Activated CD8-positive, alpha-beta T cell treated with anti-CD3 and anti-CD28 coated beads for 36 hours (primary cell): ENCODE data around the gene PERP. TPM values are rescaled to one million over a fixed set of nuclear protein-coding genes. Genes with fewer than 3 reads are reported as not detected.

Source experiments
- ATAC-seq: fragments of 200-7000 bp; cut with Tn5 transposase; one replicate; pipeline ENCODE4 v1.10.0; 2021; ENCODE audit warnings: mild to moderate bottlenecking, moderate library complexity
- CTCF ChIA-PET: fragments of 350-600 bp; sonication (Branson Sonifier 250); formaldehyde crosslinking; loops from one replicate; lab custom pipeline; 2021; ENCODE audit warnings: antibody characterized with exemption; lab: Charles Lee
- POLR2A ChIA-PET: fragments of 350-600 bp; sonication (Branson Sonifier 250); formaldehyde crosslinking; loops from one replicate; lab custom pipeline; 2021; ENCODE audit warnings: antibody characterized with exemption; lab: Charles Lee
- DNase-seq: peaks from one replicate; pipeline ENCODE4 v3.0.0-alpha.2; 2020
- H3K27ac Mint-ChIP-seq: one replicate; pipeline ENCODE4 v1.8.0; 2021; ENCODE audit warnings: mild to moderate bottlenecking, mixed read lengths
- H3K27me3 Mint-ChIP-seq: one replicate; pipeline ENCODE4 v1.8.0; 2021; ENCODE audit warnings: mixed read lengths
- H3K36me3 Mint-ChIP-seq: one replicate; pipeline ENCODE4 v1.8.0; 2021; ENCODE audit warnings: low read depth, mixed read lengths
- H3K4me1 Mint-ChIP-seq: one replicate; pipeline ENCODE4 v1.8.0; 2021; ENCODE audit warnings: low read depth, mixed read lengths
- H3K4me3 Mint-ChIP-seq: one replicate; pipeline ENCODE4 v1.8.0; 2021; ENCODE audit warnings: mild to moderate bottlenecking, moderate library complexity, mixed read lengths
- H3K9me3 Mint-ChIP-seq: one replicate; pipeline ENCODE4 v1.8.0; 2021; ENCODE audit warnings: mixed read lengths
- intact Hi-C: fragments of 100-400 bp; cut with micrococcal nuclease; formaldehyde crosslinking; loops from one replicate; pipeline ENCODE4 v1.10.0; 2022
- total RNA-seq, 2 experiments: library from RNA; stranded (reverse); gene quantifications; one replicate each; pipeline ENCODE4 v1.2.3, GENCODE V29; 2021
- TF ChIP-seq, protein P1 (sequence below): fragments of 200-600 bp; IDR thresholded peaks from one replicate; pipeline ENCODE4 v1.8.0; 2022; ENCODE audit warnings: antibody characterized with exemption, mild to moderate bottlenecking

The PERP gene
- total RNA-seq, 2 experiments from 2014 or later, result 3.7 to 4.5 TPM

DNA sequence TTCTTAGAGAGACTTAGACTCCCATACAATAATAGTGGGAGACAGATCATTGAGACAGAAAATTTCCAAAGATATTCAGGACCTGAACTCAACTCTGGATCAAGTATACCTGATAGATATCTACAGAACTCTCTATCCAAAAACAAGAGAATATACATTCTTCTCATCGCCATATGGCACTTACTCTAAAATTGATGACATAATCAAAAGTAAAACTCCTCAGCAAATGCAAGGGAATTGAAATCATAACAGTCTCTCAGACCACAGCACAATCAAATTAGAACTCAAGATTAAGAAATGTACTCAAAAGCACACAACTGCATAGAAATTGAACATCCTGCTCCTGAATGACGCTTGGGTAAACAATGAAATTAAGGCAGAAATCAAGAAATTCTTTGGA lies 28.7 kb downstream of the PERP start:
- H3K4me1 Mint-ChIP-seq, result no peaks in the 10 kb centered on the region
- CTCF ChIA-PET, result interaction anchor here (1.0 kb wide), 1 partner anchor 11 kb away, joined by 3 read pairs; no protein-coding TSS in a partner anchor
- H3K36me3 Mint-ChIP-seq, result peaks cover 2% of the 10 kb centered on the region

GRCh38 chr6:138073264-138073663 lies 34.0 kb downstream of the PERP start:
- Mint-ChIP-seq H3K36me3 (peaks cover 2% of the 10 kb centered on the region), H3K27ac (no peak overlapping the region), H3K4me1 (no peaks in the 10 kb centered on the region), H3K4me3 (no peak overlapping the region), H3K27me3 (peaks cover 19% of the 10 kb centered on the region), H3K9me3 (peaks cover 5% of the 10 kb centered on the region)
- DNase-seq (no peak), ATAC-seq (no peak)
- ChIA-PET POLR2A (no interaction called here), CTCF (interaction anchor here (1.1 kb wide), 1 partner anchor 66 kb away, joined by 3 read pairs; no protein-coding TSS in a partner anchor)
- TF ChIP-seq, protein P1, sequence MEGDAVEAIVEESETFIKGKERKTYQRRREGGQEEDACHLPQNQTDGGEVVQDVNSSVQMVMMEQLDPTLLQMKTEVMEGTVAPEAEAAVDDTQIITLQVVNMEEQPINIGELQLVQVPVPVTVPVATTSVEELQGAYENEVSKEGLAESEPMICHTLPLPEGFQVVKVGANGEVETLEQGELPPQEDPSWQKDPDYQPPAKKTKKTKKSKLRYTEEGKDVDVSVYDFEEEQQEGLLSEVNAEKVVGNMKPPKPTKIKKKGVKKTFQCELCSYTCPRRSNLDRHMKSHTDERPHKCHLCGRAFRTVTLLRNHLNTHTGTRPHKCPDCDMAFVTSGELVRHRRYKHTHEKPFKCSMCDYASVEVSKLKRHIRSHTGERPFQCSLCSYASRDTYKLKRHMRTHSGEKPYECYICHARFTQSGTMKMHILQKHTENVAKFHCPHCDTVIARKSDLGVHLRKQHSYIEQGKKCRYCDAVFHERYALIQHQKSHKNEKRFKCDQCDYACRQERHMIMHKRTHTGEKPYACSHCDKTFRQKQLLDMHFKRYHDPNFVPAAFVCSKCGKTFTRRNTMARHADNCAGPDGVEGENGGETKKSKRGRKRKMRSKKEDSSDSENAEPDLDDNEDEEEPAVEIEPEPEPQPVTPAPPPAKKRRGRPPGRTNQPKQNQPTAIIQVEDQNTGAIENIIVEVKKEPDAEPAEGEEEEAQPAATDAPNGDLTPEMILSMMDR, result no peak
- intact Hi-C loops, result no loop called here

More for the DNA sequence above, 28.7 kb downstream of the PERP start:
- POLR2A ChIA-PET, result interaction anchor here (0.6 kb wide), 1 partner anchor 334 kb away, joined by 4 read pairs; no protein-coding TSS in a partner anchor
- Mint-ChIP-seq H3K27ac (no peak overlapping the region), H3K27me3 (peaks cover 36% of the 10 kb centered on the region), H3K9me3 (peaks cover 5% of the 10 kb centered on the region), H3K4me3 (no peak overlapping the region)
- ATAC-seq (no peak), DNase-seq (no peak)
- intact Hi-C loops, result no loop called here
- TF ChIP-seq, protein P1, result no peak

- no peak for ATAC-seq
- H3K27me3 Mint-ChIP-seq, result peaks cover 11% of the 10 kb centered on the region
- intact Hi-C loops, result no loop called here
- H3K27ac Mint-ChIP-seq, result no peak overlapping the region
- H3K9me3 Mint-ChIP-seq, result no peaks in the 10 kb centered on the region
- TF ChIP-seq, protein P1, result no peak
- H3K4me1 Mint-ChIP-seq, result no peaks in the 10 kb centered on the region
- ChIA-PET POLR2A (no interaction called here), CTCF (no interaction called here)
- no peak overlapping the region for H3K4me3 Mint-ChIP-seq
- no peak for DNase-seq
- no peaks in the 10 kb centered on the region for H3K36me3 Mint-ChIP-seq
Measured at GRCh38 chr6:138063726-138064125, 43.5 kb downstream of the PERP start.

DNA sequence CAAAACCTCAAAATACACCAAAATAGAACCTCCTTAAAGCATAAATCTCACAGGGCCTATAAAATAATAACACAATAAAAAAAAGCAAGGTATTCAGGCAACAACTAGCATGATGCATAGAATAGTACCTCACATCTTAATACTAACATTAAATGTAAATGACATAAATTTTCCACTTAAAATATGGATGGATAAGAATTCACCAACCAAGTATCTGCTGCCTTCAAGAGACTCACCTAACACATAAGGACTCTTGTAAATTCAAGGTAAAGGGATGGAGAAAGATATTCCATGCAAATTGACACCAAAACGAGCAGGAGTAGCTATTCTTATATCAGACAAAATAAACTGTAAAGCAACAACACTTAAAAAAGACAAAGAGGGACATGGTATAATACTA lies 52.2 kb downstream of the PERP start:
- no peak for DNase-seq
- Mint-ChIP-seq H3K4me3 (no peak overlapping the region), H3K27me3 (peaks cover 53% of the 10 kb centered on the region)

DNA sequence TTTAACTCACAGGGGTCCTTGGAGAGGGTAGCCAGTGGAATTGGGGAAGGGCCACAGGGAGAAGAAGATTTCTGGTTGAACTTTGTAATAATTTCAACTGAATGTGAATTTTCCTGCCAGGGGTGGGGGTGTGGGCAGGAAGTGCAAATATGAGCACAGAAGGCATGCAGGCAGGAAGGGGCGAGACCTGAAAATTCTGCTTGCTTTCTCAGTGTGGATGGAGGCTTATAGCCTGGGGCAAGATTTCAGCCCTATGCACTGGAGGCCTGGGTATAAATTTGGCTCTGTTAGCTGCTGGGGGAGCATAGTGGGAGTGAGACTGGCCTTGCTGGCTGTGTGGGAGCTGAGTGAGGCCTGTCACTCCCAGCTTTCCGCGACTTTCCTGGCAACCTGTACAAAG lies 54.4 kb downstream of the PERP start:
- Mint-ChIP-seq H3K36me3 (peaks cover 1% of the 10 kb centered on the region), H3K4me3 (no peak overlapping the region), H3K27me3 (peaks cover 44% of the 10 kb centered on the region), H3K9me3 (peaks cover 18% of the 10 kb centered on the region), H3K4me1 (no peaks in the 10 kb centered on the region), H3K27ac (no peak overlapping the region)
- CTCF ChIA-PET, result interaction anchor here (0.9 to 1.6 kb wide), 2 partner anchors 9 to 12 kb away, joined by 3 read pairs; no protein-coding TSS in a partner anchor
- intact Hi-C loops, result no loop called here
- POLR2A ChIA-PET, result no interaction called here
- DNase-seq (no peak), ATAC-seq (no peak)
- TF ChIP-seq, protein P1, result no peak

More for the DNA sequence above, 52.2 kb downstream of the PERP start:
- Mint-ChIP-seq H3K27ac (no peak overlapping the region), H3K4me1 (no peaks in the 10 kb centered on the region), H3K36me3 (peaks cover 1% of the 10 kb centered on the region), H3K9me3 (peaks cover 19% of the 10 kb centered on the region)
- ATAC-seq, result no peak
- TF ChIP-seq, protein P1, result no peak
- POLR2A ChIA-PET, result no interaction called here
- intact Hi-C loops, result no loop called here
- CTCF ChIA-PET, result no interaction called here
